Measurements from ENCODE around the gene PAGE5. TPM values are rescaled to one million over a fixed set of nuclear protein-coding genes. Genes with fewer than 3 reads are reported as not detected.

The PAGE5 gene
- total and polyA plus RNA-seq, 8 donors = not detected

- no peaks in the 10 kb centered on the region for H3K36me3 ChIP-seq
- H3K27me3 ChIP-seq = no peaks in the 10 kb centered on the region
- no peaks in the 10 kb centered on the region for H3K9me3 ChIP-seq
- no peak overlapping the region for H3K27ac ChIP-seq
- no peak for DNase-seq
- intact Hi-C loops (cut with DNase I) = no loop called here
- no peak for TF ChIP-seq CTCF (IDR thresholded peaks at IDR 0.05)
- no peak for ATAC-seq
- no peaks in the 10 kb centered on the region for H3K4me1 ChIP-seq
- H3K4me3 ChIP-seq = no peak overlapping the region
Observed at GRCh38 chrX:55206162-55206941, 13.8 kb upstream of the PAGE5 start.

GRCh38 chrX:55210931-55211677 lies 9.0 kb upstream of the PAGE5 start:
- ATAC-seq (no peak), DNase-seq (no peak)
- H3K27ac ChIP-seq = no peak overlapping the region
- no peaks in the 10 kb centered on the region for H3K27me3 ChIP-seq
- H3K4me3 ChIP-seq = no peak overlapping the region
- H3K4me1 ChIP-seq = no peaks in the 10 kb centered on the region
- intact Hi-C loops (cut with DNase I) = no loop called here
- no peaks in the 10 kb centered on the region for H3K9me3 ChIP-seq
- H3K36me3 ChIP-seq = no peaks in the 10 kb centered on the region
- no peak for TF ChIP-seq CTCF (IDR thresholded peaks at IDR 0.05)

- Histone ChIP-seq H3K9me3 (no peaks in the 10 kb centered on the region), H3K36me3 (no peaks in the 10 kb centered on the region), H3K27ac (no peak overlapping the region), H3K4me1 (no peaks in the 10 kb centered on the region), H3K4me3 (no peak overlapping the region), H3K27me3 (no peaks in the 10 kb centered on the region)
- DNase-seq (no peak), ATAC-seq (no peak)
- intact Hi-C loops (cut with DNase I) = no loop called here
- TF ChIP-seq CTCF (IDR thresholded peaks at IDR 0.05) = no peak
Observed at GRCh38 chrX:55213381-55213780, 6.8 kb upstream of the PAGE5 start.

GRCh38 chrX:55240788-55241340 lies 20.7 kb downstream of the PAGE5 start:
- Histone ChIP-seq H3K4me3 (no peak overlapping the region), H3K4me1 (no peaks in the 10 kb centered on the region), H3K27me3 (no peaks in the 10 kb centered on the region), H3K27ac (no peak overlapping the region), H3K36me3 (no peaks in the 10 kb centered on the region), H3K9me3 (no peaks in the 10 kb centered on the region)
- intact Hi-C loops (cut with DNase I) = no loop called here
- DNase-seq (no peak), ATAC-seq (no peak)
- no peak for TF ChIP-seq CTCF (IDR thresholded peaks at IDR 0.05)

GRCh38 chrX:55253528-55253927 lies 33.4 kb downstream of the PAGE5 start:
- no peak overlapping the region for H3K4me3 ChIP-seq
- no peaks in the 10 kb centered on the region for H3K9me3 ChIP-seq
- H3K27ac ChIP-seq = no peak overlapping the region
- no peaks in the 10 kb centered on the region for H3K36me3 ChIP-seq
- ATAC-seq = no peak
- intact Hi-C loops (cut with DNase I) = no loop called here
- no peak for TF ChIP-seq CTCF (IDR thresholded peaks at IDR 0.05)
- no peak for DNase-seq
- H3K27me3 ChIP-seq = peaks cover 0 to 7% of the 10 kb centered on the region in 2 donors
- no peaks in the 10 kb centered on the region for H3K4me1 ChIP-seq

All from left lung (tissue), 10 donors.